Liver (tissue), 3 donors: ENCODE data around the gene LRP11.
"Not testable (repeated sequence)": the region's sequence is repeated elsewhere in the genome, so short reads cannot be mapped to it uniquely, and the experiment has no call there.

Source experiments
- EGR1 ChIP-seq, 2 donors: IDR thresholded peaks; 2 replicates each; pipeline ENCODE4 v1.6.1; 2016 to 2018; ENCODE audit warnings: antibody characterized with exemption in 2 of 2, low read depth in 2 of 2
- FOXA1 ChIP-seq: IDR thresholded peaks from 2 replicates; pipeline ENCODE4 v1.6.1; 2016; ENCODE audit warnings: antibody characterized with exemption
- FOXA2 ChIP-seq: IDR thresholded peaks from 2 replicates; pipeline ENCODE4 v1.6.1; 2016; ENCODE audit warnings: antibody characterized with exemption
- GABPA ChIP-seq, 2 donors: IDR thresholded peaks in 1 of 2; conservative IDR thresholded peaks in 1 of 2; 2 replicates each; pipeline ENCODE4 v1.6.1; 2016; ENCODE audit warnings: antibody characterized with exemption in 2 of 2, mild to moderate bottlenecking in 1 of 2, moderate library complexity in 1 of 2
- JUND ChIP-seq, 2 donors: IDR thresholded peaks; 2 replicates each; pipeline ENCODE4 v1.6.1; 2016; ENCODE audit warnings: antibody characterized with exemption in 2 of 2
- RAD21 ChIP-seq, 2 donors: IDR thresholded peaks; 2 replicates each; pipeline ENCODE4 v1.6.1; 2016; ENCODE audit warnings: antibody characterized with exemption in 2 of 2, mild to moderate bottlenecking in 2 of 2
- REST ChIP-seq: IDR thresholded peaks from 2 replicates; pipeline ENCODE4 v1.6.1; 2016; ENCODE audit warnings: antibody characterized with exemption, mild to moderate bottlenecking
- SP1 ChIP-seq: IDR thresholded peaks from 2 replicates; pipeline ENCODE4 v1.6.1; 2018; ENCODE audit warnings: antibody characterized with exemption, mild to moderate bottlenecking
- TAF1 ChIP-seq: conservative IDR thresholded peaks from 2 replicates; pipeline ENCODE4 v1.6.1; 2016; ENCODE audit warnings: antibody characterized with exemption, mild to moderate bottlenecking
- YY1 ChIP-seq: IDR thresholded peaks from 2 replicates; pipeline ENCODE4 v1.6.1; 2016; ENCODE audit warnings: antibody characterized with exemption, mild to moderate bottlenecking
- TF ChIP-seq, protein P1 (sequence below): fragments of 150-350 bp; IDR thresholded peaks from 2 replicates; pipeline ENCODE4 v1.5.1; 2017; ENCODE audit warnings: improper control_type of control experiment, low read depth, low read length; ENCODE audit not compliant: missing input control
- TF ChIP-seq, protein P2 (sequence below): IDR thresholded peaks from 2 replicates; pipeline ENCODE4 v1.6.1; 2016; ENCODE audit warnings: antibody characterized with exemption
- TF ChIP-seq, protein P3 (sequence below): IDR thresholded peaks from 2 replicates; pipeline ENCODE4 v1.6.1; 2016; ENCODE audit warnings: antibody characterized with exemption
- donor health status: healthy.
- donor health status: healthy.

- TF ChIP-seq, protein P1, sequence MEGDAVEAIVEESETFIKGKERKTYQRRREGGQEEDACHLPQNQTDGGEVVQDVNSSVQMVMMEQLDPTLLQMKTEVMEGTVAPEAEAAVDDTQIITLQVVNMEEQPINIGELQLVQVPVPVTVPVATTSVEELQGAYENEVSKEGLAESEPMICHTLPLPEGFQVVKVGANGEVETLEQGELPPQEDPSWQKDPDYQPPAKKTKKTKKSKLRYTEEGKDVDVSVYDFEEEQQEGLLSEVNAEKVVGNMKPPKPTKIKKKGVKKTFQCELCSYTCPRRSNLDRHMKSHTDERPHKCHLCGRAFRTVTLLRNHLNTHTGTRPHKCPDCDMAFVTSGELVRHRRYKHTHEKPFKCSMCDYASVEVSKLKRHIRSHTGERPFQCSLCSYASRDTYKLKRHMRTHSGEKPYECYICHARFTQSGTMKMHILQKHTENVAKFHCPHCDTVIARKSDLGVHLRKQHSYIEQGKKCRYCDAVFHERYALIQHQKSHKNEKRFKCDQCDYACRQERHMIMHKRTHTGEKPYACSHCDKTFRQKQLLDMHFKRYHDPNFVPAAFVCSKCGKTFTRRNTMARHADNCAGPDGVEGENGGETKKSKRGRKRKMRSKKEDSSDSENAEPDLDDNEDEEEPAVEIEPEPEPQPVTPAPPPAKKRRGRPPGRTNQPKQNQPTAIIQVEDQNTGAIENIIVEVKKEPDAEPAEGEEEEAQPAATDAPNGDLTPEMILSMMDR, result not testable (repeated sequence)
- not testable (repeated sequence) for TF ChIP-seq YY1; TAF1; SP1; FOXA2; RAD21 (IDR thresholded peaks at IDR 0.05); REST; GABPA (IDR thresholded peaks at IDR 0.05 in 1 of 2, conservative IDR thresholded peaks at IDR 0.05 in 1 of 2); FOXA1; JUND (IDR thresholded peaks at IDR 0.05); EGR1 (IDR thresholded peaks at IDR 0.05; ENCODE audit: low read depth in 2 of 2)
- TF ChIP-seq, protein P2, sequence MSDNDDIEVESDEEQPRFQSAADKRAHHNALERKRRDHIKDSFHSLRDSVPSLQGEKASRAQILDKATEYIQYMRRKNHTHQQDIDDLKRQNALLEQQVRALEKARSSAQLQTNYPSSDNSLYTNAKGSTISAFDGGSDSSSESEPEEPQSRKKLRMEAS, result not testable (repeated sequence)
- TF ChIP-seq, protein P3, sequence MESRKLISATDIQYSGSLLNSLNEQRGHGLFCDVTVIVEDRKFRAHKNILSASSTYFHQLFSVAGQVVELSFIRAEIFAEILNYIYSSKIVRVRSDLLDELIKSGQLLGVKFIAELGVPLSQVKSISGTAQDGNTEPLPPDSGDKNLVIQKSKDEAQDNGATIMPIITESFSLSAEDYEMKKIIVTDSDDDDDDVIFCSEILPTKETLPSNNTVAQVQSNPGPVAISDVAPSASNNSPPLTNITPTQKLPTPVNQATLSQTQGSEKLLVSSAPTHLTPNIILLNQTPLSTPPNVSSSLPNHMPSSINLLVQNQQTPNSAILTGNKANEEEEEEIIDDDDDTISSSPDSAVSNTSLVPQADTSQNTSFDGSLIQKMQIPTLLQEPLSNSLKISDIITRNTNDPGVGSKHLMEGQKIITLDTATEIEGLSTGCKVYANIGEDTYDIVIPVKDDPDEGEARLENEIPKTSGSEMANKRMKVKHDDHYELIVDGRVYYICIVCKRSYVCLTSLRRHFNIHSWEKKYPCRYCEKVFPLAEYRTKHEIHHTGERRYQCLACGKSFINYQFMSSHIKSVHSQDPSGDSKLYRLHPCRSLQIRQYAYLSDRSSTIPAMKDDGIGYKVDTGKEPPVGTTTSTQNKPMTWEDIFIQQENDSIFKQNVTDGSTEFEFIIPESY, result not testable (repeated sequence)
Measured at GRCh38 chr6:149912680-149913079, 48.5 kb upstream of the LRP11 start.
